ENCODE data around the gene SYCN. TPM values are rescaled to one million over a fixed set of nuclear protein-coding genes. Genes with fewer than 3 reads are reported as not detected.

Gene SYCN
- total RNA-seq, 1 donor from 2014 or later: not detected

DNA sequence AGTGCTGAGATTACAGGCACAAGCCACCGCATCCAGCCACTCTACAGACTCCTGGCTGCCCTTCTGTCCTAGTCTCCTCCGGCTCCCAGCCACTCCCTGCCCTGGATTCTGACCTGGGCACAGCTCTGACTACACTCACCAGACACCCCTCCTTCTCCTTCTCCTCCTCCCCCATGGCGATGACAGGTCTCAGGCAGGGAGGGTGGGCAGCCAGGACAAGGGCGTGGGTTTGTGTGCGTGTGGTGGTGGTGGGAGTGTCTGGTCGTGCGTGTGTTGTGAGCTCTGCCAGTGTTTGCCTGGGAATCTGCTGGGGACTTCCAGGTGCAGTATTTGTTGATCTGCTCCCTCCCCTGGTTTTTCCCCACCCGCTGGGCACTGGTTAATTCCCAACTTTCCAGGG is 10.3 kb downstream of the SYCN start:
- no peak for DNase-seq

DNA sequence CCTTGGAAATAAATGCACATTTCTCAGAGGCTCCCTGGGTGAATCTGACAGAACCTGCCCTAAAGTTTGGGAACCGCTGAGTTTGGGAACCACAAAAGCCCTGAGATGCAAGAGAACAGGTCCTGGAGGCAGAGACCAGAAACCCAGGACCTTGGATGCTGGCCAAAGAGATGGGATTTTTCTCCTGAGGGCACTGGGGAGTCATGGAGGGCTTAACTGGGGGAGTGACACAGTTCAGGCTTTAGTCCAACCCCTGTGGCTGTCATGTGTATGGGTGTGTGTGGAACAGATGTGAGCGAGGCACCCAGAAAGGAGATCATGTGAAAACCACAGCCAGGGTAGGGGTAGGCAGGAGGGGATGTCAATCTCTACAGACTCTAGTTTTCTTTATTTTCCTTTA is 11.2 kb downstream of the SYCN start:
- no peak for DNase-seq

DNA sequence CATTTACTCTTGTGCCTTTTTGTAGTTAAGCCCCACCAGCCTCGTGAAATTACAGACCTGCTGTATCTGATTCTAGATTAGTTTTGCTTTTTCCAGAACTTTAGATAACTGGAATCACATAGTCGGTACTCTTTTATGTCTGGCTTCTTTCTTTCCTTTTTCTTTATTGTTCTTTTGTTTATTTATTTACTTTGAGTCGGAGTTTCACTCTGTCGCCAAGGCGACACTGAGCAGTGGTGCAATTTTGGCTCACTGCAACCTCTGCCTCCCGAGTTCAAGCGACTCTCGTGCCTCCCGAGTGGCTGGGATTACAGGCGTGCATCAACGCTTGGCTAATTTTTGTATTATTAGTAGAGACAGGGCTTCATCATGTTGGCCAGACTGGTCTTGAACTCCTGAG is 13.3 kb downstream of the SYCN start:
- no peak for DNase-seq

DNA sequence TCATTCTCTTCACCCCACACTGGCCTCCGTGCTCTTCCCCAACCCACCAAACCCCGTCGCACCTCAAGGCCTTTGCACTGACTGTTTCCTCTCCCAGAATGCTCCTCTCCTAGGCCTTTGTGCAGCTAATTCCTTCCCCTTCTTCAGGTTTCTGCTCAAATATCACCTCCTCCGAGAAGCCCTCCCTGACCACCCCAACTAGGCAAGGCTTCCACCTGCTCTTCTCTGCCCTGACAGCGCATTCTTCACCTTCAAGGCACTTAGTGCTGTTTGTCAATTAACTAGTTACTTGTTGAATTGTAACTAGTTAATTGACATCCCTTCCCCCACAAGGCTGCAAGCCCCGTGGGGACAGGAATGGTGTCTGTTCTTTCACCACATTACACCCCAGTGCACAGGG is 15.1 kb downstream of the SYCN start:
- no peak for DNase-seq

DNA sequence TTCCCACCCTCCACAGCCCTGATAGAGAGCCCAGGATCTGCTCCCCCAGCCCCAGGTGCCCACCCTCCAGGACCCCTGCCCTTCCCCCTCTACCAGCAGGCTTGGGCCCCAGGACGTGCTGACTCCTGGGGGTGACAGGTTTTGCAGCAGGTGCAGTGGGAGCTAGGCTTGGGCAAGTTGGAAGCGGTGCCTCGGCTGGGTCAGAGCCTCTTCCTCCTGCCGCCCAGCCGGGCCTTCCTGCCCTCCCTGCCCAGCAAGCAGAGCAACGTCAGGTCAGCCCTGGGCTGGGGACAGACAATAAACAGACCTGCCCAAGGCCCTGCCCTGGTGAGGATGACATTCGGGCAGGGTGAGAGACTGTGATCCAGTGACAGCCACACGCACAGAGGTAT is 16.5 kb downstream of the SYCN start:
- no peak for DNase-seq

DNA sequence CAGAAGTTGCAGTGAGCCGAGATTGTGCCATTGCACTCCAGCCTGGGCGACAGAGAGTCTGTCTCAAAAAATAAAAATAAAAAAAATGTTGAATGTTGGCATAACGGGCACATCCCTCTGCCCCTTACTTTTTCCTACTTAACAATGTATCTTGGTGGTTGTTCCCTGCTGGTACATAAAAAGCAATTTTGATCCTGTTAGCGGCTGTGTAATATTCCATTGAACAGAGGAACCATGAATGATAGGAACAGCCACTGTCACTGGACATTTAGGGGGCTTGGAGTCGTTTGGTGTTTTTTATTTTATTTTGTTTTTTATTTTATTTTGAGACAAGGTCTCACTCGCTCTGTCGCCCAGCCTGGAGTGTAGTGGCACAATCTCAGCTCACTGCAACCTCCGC is 17.7 kb downstream of the SYCN start:
- DNase-seq: no peak

DNA sequence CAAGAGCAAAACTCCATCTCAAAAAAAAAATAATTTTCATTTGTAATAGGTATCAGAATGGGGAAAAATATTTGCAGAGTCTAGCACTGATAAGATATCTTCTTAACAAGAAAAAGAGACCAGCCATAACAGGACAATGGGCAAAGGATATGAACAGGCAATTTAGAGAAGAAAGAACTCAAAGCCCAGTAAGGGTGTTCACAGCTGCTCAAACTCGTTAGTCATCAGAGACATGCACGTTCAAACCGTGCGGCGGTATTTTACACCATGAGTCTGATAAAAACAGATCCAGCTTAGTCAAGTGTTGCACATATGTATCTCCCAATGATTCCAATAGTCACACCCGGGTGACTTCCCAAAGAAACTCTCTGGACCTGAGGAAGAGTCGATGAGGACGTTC is 21.0 kb downstream of the SYCN start:
- no peak for DNase-seq

DNA sequence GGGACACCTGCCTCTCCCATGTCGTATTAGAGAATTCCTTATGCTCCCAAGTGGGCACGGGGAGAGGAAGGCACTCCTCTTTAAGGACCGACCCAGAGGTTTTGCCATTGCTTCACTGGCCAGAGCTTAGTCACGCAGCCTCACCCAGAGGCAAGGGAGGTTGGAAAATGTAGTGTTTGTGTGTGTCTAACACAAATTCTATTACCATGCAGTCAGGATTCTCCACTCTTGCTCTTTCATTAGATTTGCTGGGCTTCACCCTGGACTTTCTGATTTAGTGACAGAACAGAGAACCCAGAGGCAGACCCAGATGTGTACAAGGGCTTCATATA is 21.9 kb downstream of the SYCN start:
- no peak for DNase-seq

DNA sequence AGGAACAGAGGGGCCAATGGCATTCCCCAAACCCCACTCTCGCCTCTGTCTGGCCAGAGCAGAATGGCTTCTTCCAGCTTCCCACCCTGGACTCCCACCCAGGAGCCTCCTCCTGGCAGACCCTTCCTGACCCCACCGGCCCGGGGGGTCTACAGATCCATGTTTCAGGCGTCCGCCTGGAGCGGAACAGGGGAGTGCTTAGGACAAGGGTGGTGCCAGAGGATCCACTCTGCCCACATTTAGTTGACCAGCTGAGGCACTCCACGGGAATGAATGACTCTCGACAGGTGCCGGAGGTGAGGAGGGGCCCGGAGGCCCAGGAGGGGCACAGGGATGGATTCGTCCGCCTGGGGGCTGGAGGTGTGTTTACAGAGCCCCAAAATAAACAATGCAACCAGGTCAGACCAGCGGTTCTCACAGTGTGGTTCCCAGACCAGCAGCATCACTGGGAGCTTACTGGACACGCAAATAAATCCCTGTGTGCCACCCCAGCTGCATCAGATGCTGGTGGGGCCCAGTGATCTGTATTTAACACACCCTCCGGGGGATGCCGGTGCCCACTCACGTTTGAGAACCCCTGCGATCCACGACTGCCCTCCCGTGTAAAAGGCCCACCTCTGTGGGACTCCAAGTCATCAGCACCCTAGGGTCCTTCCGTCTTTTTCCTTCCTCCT is 22.4 kb downstream of the SYCN start:
- DNase-seq: no peak

DNA sequence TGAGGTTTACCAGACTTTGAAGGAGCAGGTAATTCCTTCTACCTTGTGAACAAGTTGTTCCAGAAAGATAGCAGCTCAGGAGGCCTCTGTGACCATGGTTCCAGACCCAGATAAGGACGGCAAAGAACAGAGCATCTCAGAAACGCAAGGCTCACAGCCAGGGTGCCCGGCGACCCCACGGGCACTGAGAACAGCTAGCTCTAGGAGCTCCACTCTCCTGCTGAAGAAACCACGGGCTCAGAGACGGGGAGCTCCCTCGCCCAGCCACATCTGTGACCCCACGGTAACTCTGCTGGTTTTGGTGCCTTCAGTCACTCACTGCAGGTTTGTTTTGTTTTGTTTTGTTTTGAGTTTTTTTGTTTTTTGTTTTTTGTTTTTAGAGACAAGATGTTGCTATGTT is 23.3 kb downstream of the SYCN start:
- no peak for DNase-seq

DNA sequence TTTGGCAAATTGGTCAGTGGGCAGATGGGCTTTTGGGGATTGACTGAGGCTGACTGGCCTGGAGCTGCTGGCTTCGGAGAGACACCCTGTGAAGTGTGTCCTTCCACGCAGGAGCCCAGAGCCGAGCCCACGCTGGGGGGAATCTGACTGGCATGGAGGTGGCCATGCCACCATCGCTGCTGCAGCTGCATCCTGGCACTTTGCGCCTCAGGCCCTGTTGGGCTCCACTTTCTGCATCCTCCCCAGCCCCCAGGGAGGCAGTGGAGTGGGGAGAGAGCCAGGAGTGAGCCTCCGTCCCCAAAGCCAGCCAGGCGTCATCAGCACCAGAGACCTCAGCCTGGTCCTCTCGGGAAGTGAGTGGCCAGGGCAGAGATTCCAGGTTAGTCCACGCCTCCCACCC is 24.3 kb downstream of the SYCN start:
- DNase-seq: no peak

DNA sequence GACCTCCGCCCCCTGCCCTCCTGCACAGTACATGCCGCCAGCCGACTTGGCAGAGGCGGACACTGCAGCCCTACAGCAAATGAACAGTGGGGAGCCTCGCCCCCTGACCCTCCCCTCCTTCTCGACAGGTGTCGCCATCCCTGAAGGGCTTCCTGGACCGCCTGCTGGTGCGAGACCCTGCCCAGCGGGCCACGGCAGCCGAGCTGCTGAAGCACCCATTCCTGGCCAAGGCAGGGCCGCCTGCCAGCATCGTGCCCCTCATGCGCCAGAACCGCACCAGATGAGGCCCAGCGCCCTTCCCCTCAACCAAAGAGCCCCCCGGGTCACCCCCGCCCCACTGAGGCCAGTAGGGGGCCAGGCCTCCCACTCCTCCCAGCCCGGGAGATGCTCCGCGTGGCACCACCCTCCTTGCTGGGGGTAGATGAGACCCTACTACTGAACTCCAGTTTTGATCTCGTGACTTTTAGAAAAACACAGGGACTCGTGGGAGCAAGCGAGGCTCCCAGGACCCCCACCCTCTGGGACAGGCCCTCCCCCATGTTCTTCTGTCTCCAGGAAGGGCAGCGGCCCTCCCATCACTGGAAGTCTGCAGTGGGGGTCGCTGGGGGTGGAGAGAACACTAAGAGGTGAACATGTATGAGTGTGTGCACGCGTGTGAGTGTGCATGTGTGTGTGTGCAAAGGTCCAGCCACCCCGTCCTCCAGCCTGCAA is 25.6 kb downstream of the SYCN start:
- no peak for DNase-seq

DNA sequence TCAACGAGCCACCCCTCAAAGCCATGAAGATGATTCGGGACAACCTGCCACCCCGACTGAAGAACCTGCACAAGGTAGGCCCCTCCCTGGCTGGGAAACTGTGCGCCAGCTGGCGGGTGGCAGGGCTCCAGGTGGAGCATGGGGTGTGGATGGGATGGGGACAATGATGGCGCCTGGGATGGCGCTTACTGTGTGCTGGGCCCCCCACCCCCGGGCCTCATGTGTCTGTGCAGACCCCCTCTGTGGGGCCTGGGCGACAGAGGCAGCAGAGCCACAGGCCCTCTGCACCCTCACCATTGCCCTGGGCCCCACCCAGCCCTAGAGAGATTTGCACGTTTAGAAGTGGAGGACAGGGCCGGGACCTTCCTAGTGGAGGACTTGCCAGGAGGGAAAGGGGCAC is 26.3 kb downstream of the SYCN start:
- DNase-seq: no peak

DNA sequence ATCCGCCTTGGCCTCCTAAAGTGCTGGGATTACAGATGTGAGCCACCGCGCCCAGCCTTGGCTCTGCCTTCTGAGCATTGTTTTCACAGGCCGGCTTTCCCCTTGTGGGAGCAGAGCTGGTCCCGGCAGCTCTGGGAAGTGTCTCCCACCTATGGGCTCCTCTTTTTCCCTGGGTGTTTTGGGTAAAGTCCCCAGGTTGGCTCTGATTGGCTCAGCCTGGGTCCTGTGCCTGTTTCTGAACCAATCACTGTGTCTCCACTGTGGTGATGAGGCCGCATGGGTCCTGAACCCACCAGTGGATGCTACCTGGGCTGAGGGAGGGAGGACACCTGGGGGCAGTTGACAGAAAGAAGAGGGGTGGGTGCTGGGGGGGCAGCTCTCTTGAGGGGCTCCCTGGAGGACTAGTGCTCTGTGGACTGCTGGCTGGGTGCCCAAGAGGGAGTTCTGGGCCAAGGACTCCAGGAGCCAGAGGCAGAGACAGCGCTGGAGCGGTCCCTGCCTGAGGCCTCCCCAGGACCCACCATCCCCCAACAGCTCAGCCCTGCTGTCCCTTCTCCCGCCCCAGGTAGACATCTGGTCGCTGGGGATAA is 26.9 kb downstream of the SYCN start:
- no peak for DNase-seq

DNA sequence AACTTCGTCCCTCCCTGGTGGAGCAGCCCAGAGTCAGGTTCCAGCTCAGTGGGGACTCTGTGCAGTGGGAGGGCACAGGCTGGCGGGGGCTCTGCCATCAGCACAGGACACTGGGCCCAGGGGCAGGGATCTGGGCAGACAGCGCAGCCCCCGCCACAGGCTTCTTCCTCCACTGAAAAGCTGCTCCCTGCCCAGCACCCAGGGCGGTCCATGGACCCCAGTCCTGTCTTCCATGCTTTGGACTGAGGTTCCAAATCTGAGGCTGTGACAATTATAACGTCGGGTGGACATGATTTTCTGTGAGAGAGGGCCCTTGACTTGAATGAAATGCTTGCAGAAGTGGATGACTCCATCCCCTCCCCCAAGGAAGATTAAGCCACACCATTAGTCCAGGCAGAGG is 28.5 kb downstream of the SYCN start:
- no peak for DNase-seq

DNA sequence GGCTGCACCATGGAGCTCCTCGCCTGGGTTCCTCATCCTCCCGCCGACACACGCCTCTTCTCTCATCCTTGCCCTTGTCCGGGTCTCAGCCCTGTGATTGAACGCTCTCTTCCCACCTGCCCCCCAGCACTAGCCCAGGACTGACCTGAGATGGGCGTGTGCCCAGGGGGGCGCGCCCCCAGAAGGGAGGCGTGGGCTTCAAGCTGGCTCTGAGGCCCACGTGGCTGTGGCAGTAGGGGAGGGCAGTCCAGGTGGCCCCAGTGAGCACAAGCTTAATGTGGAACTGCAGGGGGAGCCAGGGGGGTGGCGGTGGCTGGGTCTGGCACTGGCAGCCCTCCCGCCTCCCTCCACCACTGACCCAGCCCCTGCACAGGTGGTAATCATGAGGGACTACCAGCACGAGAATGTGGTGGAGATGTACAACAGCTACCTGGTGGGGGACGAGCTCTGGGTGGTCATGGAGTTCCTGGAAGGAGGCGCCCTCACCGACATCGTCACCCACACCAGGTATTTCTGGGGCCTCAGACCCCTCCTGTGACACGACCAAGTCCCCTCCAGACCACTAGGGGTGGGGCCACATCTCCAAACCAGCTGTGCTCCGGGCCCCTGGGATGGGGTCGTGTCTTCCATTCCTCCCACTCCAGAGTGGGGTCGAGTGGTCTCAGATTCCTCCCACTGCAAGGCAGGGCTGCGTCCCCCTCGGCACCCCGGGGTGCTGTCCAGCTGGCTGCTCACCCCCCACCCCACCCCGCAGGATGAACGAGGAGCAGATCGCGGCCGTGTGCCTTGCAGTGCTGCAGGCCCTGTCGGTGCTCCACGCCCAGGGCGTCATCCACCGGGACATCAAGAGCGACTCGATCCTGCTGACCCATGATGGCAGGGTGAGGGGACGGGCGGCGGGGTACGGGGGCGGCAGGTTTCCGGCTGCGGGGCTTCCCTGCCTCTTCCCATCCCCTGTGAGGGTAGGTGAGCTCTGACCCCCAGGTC is 29.2 kb downstream of the SYCN start:
- no peak for DNase-seq

DNA sequence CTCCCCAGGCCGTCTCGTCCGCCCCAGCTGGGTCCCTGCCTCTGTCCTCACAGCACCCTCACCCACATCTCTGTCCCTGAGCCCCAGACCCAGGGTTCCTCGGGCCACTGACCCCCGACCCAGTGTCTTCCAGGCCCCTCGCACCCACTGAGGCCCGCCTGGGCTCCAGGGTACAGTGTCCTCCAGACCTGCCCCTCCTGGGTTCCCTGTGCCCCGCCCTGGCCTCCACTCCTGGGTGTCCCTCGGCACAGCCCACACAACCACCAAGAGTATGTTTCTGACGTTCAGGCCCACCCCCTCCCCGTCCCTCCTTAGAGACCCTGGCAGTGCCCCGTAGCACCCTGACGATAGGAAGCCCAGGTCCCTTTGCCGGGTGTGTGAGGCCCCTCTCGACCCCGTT is 29.9 kb downstream of the SYCN start:
- DNase-seq: no peak

DNA sequence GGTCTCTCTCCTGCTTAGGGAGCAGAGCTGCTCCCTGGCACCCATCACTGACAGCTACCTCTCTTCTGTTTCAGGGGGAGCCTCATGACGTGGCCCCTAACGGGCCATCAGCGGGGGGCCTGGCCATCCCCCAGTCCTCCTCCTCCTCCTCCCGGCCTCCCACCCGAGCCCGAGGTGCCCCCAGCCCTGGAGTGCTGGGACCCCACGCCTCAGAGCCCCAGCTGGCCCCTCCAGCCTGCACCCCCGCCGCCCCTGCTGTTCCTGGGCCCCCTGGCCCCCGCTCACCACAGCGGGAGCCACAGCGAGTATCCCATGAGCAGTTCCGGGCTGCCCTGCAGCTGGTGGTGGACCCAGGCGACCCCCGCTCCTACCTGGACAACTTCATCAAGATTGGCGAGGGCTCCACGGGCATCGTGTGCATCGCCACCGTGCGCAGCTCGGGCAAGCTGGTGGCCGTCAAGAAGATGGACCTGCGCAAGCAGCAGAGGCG is 30.5 kb downstream of the SYCN start:
- DNase-seq: no peak

DNA sequence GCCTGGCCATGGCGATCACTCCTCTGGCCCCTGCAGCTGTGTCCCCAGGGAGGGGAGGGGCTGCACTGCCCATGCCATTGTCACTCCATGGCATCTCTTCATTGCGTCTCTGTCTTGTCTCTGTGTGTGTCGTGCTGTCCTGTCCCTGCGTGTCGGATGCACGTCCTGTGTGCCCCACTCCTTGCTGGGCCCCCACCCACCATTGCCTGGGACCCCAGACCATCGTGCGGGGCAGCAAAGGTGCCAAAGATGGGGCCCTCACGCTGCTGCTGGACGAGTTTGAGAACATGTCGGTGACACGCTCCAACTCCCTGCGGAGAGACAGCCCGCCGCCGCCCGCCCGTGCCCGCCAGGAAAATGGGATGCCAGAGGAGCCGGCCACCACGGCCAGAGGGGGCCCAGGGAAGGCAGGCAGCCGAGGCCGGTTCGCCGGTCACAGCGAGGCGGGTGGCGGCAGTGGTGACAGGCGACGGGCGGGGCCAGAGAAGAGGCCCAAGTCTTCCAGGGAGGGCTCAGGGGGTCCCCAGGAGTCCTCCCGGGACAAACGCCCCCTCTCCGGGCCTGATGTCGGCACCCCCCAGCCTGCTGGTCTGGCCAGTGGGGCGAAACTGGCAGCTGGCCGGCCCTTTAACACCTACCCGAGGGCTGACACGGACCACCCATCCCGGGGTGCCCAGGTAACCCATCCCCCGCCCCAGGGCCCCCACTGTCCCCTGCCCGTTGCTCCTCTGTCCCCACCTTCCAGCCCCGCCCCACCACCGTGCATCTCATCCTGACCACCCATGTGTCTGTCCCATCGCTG is 31.2 kb downstream of the SYCN start:
- no peak for DNase-seq

DNA sequence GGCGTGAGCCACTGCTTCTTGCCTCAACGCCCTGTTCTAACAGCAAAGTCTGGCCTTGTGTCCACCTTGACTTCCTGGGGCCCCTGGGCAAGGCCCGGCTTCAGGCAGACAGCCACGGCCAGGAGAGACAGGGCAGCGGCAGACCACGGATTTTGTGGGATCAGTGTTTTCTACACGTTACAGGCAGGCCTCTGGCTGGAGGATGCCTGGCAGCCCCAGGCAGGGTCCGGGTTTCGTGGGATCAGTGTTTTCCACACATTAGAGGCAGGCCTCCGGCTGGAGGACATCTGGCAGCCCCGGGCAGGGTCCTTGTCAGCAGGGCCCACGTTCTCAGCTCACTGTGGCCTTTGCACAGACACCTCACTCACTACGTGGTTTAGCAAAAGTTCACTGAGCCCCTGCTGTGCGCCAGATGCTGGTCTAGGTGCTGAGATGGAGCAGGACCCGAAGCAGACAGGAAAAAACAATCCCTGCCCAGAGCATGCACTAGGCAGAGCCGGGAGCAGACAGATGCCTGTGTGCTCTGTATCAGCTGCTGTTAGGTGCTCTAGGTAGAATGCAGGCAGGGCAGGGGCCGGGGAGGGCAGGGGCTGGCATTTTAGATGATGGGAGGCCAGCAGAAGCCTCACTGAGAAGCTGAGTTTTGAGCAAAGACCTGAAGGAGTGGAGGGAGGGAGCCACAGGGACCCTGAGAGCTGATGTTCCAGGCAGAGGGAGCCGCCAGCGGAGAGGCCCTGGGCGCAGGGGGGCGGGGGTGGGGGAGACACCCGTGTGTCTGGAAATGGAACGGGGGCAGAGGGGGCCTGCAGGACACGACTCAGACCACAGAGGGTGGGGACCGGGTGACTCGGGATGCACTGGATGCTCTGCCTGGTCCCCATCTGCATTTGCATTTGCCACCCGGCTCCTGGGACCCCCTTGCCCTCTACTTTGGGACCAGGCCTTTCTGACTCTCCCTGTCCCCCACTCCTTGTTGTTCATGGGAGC is 32.3 kb downstream of the SYCN start:
- no peak for DNase-seq

Measured in occipital lobe (tissue), 2 donors.